HepG2 (cell line): ENCODE results near the gene ADARB1. TPM values are rescaled to one million over a fixed set of nuclear protein-coding genes. Genes with fewer than 3 reads are reported as not detected.

Experiments used
- ATAC-seq: fragments of 200-7000 bp; cut with Tn5 transposase; 3 replicates; pipeline ENCODE4 v1.9.1; 2020; ENCODE audit warnings: mild to moderate bottlenecking, moderate library complexity
- BruUV-seq: library from RNA; stranded (reverse); fragments of 400-500 nt; replicated peaks from 2 replicates; lab custom pipeline; 2021; lab: Mats Ljungman, UMichigan
- CTCF ChIA-PET: fragments of 300-600 bp; formaldehyde crosslinking; extraction: SDS; loops from one replicate; lab custom pipeline; 2021; ENCODE audit warnings: low total read pairs, inconsistent platforms, low intra/inter-chr PET ratio; lab: Yijun Ruan, JAX
- POLR2A ChIA-PET: fragments of 350-600 bp; sonication (Branson Sonifier 250); formaldehyde crosslinking; loops from one replicate; lab custom pipeline; 2020; ENCODE audit warnings: antibody characterized with exemption, inconsistent platforms; lab: Yijun Ruan, JAX
- DNase-seq: peaks from one replicate; pipeline ENCODE4 v3.0.0-alpha.2; 2015; ENCODE audit warnings: low spot score
- FAIRE-seq: peaks from 3 replicates; lab custom pipeline; 2011; peaks lifted over from hg19 to GRCh38; lab: Jason Lieb, UNC
- H2AFZ ChIP-seq: one replicate; pipeline ENCODE4 v1.6.1; 2011; ENCODE audit warnings: low read length, inconsistent platforms
- H3K27ac ChIP-seq: fragments of 300-600 bp; 3 replicates; pipeline ENCODE4 v1.8.0; 2011; ENCODE audit warnings: mixed run types, mild to moderate bottlenecking, mixed read lengths, low read length, inconsistent platforms; ENCODE audit not compliant: insufficient read depth; ENCODE audit errors: extremely low read length
- H3K27me3 ChIP-seq, 2 experiments: fragments of 200-600 bp in 1 of 2; 2 replicates in 1 of 2; 3 replicates in 1 of 2; pipeline versions ENCODE4 v1.6.0 to v1.8.0; 2011; ENCODE audit warnings: low read length in 2 of 2, mild to moderate bottlenecking in 2 of 2, moderate library complexity in 2 of 2, inconsistent platforms in 1 of 2; ENCODE audit not compliant: insufficient read depth in 2 of 2, control insufficient read depth in 1 of 2
- H3K36me3 ChIP-seq, 2 experiments: fragments of 200-600 bp in 1 of 2; replicated peaks in 1 of 2; 2 replicates in 1 of 2; 3 replicates in 1 of 2; pipeline versions ENCODE4 v1.5.1 to v1.8.0; 2011; ENCODE audit warnings: low read length in 2 of 2, inconsistent platforms in 1 of 2; ENCODE audit not compliant: insufficient read depth in 2 of 2, control insufficient read depth in 1 of 2
- H3K4me1 ChIP-seq: 2 replicates; pipeline ENCODE4 v1.5.1; 2012; ENCODE audit warnings: low read length, inconsistent platforms; ENCODE audit not compliant: insufficient read depth
- H3K4me2 ChIP-seq: 2 replicates; pipeline ENCODE4 v1.6.0; 2011; ENCODE audit warnings: low read depth, low read length, inconsistent platforms
- H3K4me3 ChIP-seq, 3 experiments: fragments of 200-600 bp in 1 of 3; sonication (generic), shearing (Covaris generic) in 1 of 3; replicated peaks in 1 of 3; 2 replicates each; pipeline ENCODE4 v1.5.1; 2011 to 2016; ENCODE audit warnings: low read length in 3 of 3, inconsistent platforms in 2 of 3, low read depth in 2 of 3, mild to moderate bottlenecking in 2 of 3, control low read depth in 1 of 3, mixed read lengths in 1 of 3; ENCODE audit not compliant: insufficient read depth in 1 of 3
- H3K79me2 ChIP-seq: one replicate; pipeline ENCODE4 v1.6.1; 2011; ENCODE audit warnings: low read length, inconsistent platforms; ENCODE audit not compliant: insufficient read depth
- H3K9ac ChIP-seq: 2 replicates; pipeline ENCODE4 v1.6.0; 2011; ENCODE audit warnings: mild to moderate bottlenecking, low read depth, low read length, inconsistent platforms; ENCODE audit not compliant: insufficient read depth
- H3K9me3 ChIP-seq: 2 replicates; pipeline ENCODE4 v1.5.1; 2012; ENCODE audit warnings: mild to moderate bottlenecking, low read length
- H4K20me1 ChIP-seq: 2 replicates; pipeline ENCODE4 v1.6.0; 2011; ENCODE audit warnings: inconsistent platforms, mild to moderate bottlenecking, low read length, moderate library complexity; ENCODE audit not compliant: insufficient read depth
- FLYWCH1 ChIP-seq: sonication (generic); formaldehyde crosslinking; IDR thresholded peaks from 2 replicates; pipeline ENCODE4 v1.8.1; 2023; ENCODE audit warnings: mild to moderate bottlenecking, missing genetic modification reagents
- KAT7 ChIP-seq: IDR thresholded peaks from 2 replicates; pipeline ENCODE4 v1.6.1; 2018; ENCODE audit warnings: borderline replicate concordance, missing compliant biosample characterization
- KLF6 ChIP-seq: IDR thresholded peaks from 2 replicates; pipeline ENCODE4 v1.8.0; 2016; ENCODE audit warnings: missing biosample characterization, missing genetic modification reagents
- NCOA2 ChIP-seq: sonication (generic); formaldehyde crosslinking; IDR thresholded peaks from 2 replicates; pipeline ENCODE4 v1.8.0; 2022; ENCODE audit warnings: inconsistent platforms
- PHF21A ChIP-seq: sonication (generic); formaldehyde crosslinking; IDR thresholded peaks from 2 replicates; pipeline ENCODE4 v1.5.0; 2020; ENCODE audit warnings: mild to moderate bottlenecking, missing genetic modification reagents
- TAF1 ChIP-seq: sonication (generic); formaldehyde crosslinking; IDR thresholded peaks from 2 replicates; pipeline ENCODE4 v1.4.0; 2020; ENCODE audit warnings: missing genetic modification reagents
- ZNF138 ChIP-seq: sonication (generic); formaldehyde crosslinking; IDR thresholded peaks from 2 replicates; pipeline ENCODE4 v1.5.0; 2020; ENCODE audit warnings: mild to moderate bottlenecking, low read depth, missing genetic modification reagents
- ZNF326 ChIP-seq: sonication (generic); formaldehyde crosslinking; IDR thresholded peaks from 2 replicates; pipeline ENCODE4 v1.4.0; 2020; ENCODE audit warnings: missing genetic modification reagents, borderline replicate concordance
- ZNF616 ChIP-seq: sonication (generic); formaldehyde crosslinking; IDR thresholded peaks from 2 replicates; pipeline ENCODE4 v1.5.0; 2020; ENCODE audit warnings: low read depth, mild to moderate bottlenecking, missing genetic modification reagents
- ZNF761 ChIP-seq: sonication (generic); formaldehyde crosslinking; conservative IDR thresholded peaks from 2 replicates; pipeline ENCODE4 v1.4.0; 2020; ENCODE audit warnings: mild to moderate bottlenecking, missing genetic modification reagents
- WGBS: methylation state at CpG from one replicate; pipeline ENCODE4 v1.1.6; 2017; ENCODE audit warnings: low lambda C conversion rate; 5-methylcytosine and 5-hydroxymethylcytosine counted together
- in situ Hi-C: cut with HindIII; loops from 2 replicates; pipeline ENCODE4 v1.10.0; 2017; ENCODE audit warnings: low pct_unique_long_range_greater_than_20kb; ENCODE audit not compliant: extremely low pct_ligation_motif_present
- intact Hi-C: fragments of 100-400 bp; cut with micrococcal nuclease; formaldehyde crosslinking; loops from one replicate; pipeline ENCODE4 v1.10.0; 2022; ENCODE audit not compliant: unreplicated experiment
- polyA plus RNA-seq, 8 experiments: library from polyadenylated mRNA; depleted of rRNA in 3 of 8; stranded (reverse) in 7 of 8; unstranded in 1 of 8; fragments of >200 nt; fragmentation: Illumina TruSeq in 4 of 8; extraction: Trizol in 4 of 8; gene quantifications; 2 replicates each; pipeline versions ENCODE4 v1.2.1 to v1.2.3, GENCODE V29; 2011 to 2016; ENCODE audit warnings: low read depth in 4 of 8, missing spikeins in 1 of 8, mixed read lengths in 1 of 8; ENCODE audit not compliant: insufficient read depth in 1 of 8
- total RNA-seq, 5 experiments: library from RNA; depleted of rRNA; stranded (reverse); fragments of >200 nt; fragmentation: Illumina TruSeq; extraction: Trizol; gene quantifications; 2 replicates each; pipeline ENCODE4 v1.2.3, GENCODE V29; 2016; ENCODE audit warnings: low read depth in 1 of 5
- TF ChIP-seq, protein P1 (sequence below): sonication (generic); formaldehyde crosslinking; IDR thresholded peaks from 2 replicates; pipeline ENCODE4 v1.8.1; 2023; ENCODE audit warnings: mild to moderate bottlenecking, inconsistent platforms, moderate library complexity, missing genetic modification reagents, borderline replicate concordance
- TF ChIP-seq, protein P2 (sequence below): IDR thresholded peaks from 2 replicates; pipeline ENCODE4 v1.6.1; 2012; ENCODE audit warnings: inconsistent platforms
- TF ChIP-seq, protein P3 (sequence below): sonication (generic); formaldehyde crosslinking; IDR thresholded peaks from 2 replicates; pipeline ENCODE4 v1.8.1; 2023; ENCODE audit warnings: missing genetic modification reagents, inconsistent platforms, borderline replicate concordance
- TF ChIP-seq, protein P4 (sequence below): sonication (generic); formaldehyde crosslinking; IDR thresholded peaks from 2 replicates; pipeline ENCODE4 v1.4.0; 2020; ENCODE audit warnings: missing genetic modification reagents
- TF ChIP-seq, protein P5 (sequence below): sonication (generic); formaldehyde crosslinking; IDR thresholded peaks from 2 replicates; pipeline ENCODE4 v1.5.0; 2020; ENCODE audit warnings: missing genetic modification reagents, mild to moderate bottlenecking, borderline replicate concordance

Gene ADARB1
- total and polyA plus RNA-seq, 2 of the 13 experiments (the other 11 are each of a cell fraction or from before 2014, with no cell fraction given), result 6.6 to 10.0 TPM

DNA sequence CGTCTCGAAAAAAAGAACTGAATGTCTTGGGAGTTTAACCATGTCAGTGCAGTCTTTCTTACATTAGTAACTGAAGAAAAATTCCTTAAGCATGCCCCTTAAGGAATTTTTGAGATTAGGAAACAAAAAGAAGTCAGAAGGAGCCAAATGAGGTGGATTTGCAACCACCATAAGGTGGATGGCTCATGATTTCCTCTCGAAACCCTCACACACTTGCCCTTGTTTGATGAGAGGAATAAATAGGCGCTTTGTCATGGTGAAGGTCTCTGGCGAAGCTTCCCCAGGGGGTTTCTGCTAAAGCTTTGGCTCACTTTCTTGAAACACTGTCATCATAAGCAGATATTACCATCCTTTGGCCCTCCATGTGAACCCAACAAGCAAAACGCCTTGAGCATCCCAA is 145.1 kb downstream of the ADARB1 start:
- intact Hi-C loops (no loop called here), in situ Hi-C loops (no loop called here)
- ChIA-PET POLR2A (no interaction called here), CTCF (no interaction called here)
- Histone ChIP-seq H3K4me1 (no peaks in the 10 kb centered on the region), H3K36me3 (peaks cover 4 to 5% of the 10 kb centered on the region in 2 experiments; a peak in 3 of 5 replicates), H2AFZ (no peak overlapping the region), H3K4me3 (no peak overlapping the region), H4K20me1 (no peaks in the 10 kb centered on the region), H3K9ac (no peak overlapping the region), H3K27me3 (no peaks in the 10 kb centered on the region), H3K9me3 (no peaks in the 10 kb centered on the region), H3K4me2 (no peak overlapping the region), H3K79me2 (no peaks in the 10 kb centered on the region), H3K27ac (no peak overlapping the region)
- FAIRE-seq, result no peak
- no peak for ATAC-seq
- 98% methylated on average over 6 of the region's 6 CpGs for WGBS
- BruUV-seq, result no TSS peak
- no peak for DNase-seq
- TF ChIP-seq FLYWCH1 (CRISPR knock-in tag) (no peak), TAF1 (no peak), KAT7 (CRISPR knock-in tag) (no peak), PHF21A (no peak), ZNF326 (CRISPR knock-in tag) (no peak), ZNF761 (CRISPR knock-in tag) (no peak), ZNF616 (no peak), ZNF138 (CRISPR knock-in tag) (no peak), NCOA2 (CRISPR knock-in tag) (no peak), KLF6 (CRISPR knock-in tag) (no peak)
- TF ChIP-seq, protein P1, sequence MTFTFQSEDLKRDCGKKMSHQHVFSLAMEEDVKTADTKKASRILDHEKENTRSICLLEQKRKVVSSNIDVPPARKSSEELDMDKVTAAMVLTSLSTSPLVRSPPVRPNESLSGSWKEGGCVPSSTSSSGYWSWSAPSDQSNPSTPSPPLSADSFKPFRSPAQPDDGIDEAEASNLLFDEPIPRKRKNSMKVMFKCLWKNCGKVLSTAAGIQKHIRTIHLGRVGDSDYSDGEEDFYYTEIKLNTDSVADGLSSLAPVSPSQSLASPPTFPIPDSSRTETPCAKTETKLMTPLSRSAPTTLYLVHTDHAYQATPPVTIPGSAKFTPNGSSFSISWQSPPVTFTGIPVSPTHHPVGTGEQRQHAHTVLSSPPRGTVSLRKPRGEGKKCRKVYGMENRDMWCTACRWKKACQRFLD (CRISPR knock-in tag), result no peak
- TF ChIP-seq, protein P2, sequence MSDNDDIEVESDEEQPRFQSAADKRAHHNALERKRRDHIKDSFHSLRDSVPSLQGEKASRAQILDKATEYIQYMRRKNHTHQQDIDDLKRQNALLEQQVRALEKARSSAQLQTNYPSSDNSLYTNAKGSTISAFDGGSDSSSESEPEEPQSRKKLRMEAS, result no peak
- TF ChIP-seq, protein P3, sequence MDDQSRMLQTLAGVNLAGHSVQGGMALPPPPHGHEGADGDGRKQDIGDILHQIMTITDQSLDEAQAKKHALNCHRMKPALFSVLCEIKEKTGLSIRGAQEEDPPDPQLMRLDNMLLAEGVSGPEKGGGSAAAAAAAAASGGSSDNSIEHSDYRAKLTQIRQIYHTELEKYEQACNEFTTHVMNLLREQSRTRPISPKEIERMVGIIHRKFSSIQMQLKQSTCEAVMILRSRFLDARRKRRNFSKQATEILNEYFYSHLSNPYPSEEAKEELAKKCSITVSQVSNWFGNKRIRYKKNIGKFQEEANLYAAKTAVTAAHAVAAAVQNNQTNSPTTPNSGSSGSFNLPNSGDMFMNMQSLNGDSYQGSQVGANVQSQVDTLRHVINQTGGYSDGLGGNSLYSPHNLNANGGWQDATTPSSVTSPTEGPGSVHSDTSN (CRISPR knock-in tag), result no peak
- TF ChIP-seq, protein P4, sequence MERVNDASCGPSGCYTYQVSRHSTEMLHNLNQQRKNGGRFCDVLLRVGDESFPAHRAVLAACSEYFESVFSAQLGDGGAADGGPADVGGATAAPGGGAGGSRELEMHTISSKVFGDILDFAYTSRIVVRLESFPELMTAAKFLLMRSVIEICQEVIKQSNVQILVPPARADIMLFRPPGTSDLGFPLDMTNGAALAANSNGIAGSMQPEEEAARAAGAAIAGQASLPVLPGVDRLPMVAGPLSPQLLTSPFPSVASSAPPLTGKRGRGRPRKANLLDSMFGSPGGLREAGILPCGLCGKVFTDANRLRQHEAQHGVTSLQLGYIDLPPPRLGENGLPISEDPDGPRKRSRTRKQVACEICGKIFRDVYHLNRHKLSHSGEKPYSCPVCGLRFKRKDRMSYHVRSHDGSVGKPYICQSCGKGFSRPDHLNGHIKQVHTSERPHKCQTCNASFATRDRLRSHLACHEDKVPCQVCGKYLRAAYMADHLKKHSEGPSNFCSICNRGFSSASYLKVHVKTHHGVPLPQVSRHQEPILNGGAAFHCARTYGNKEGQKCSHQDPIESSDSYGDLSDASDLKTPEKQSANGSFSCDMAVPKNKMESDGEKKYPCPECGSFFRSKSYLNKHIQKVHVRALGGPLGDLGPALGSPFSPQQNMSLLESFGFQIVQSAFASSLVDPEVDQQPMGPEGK (CRISPR knock-in tag), result no peak
- TF ChIP-seq, protein P5, sequence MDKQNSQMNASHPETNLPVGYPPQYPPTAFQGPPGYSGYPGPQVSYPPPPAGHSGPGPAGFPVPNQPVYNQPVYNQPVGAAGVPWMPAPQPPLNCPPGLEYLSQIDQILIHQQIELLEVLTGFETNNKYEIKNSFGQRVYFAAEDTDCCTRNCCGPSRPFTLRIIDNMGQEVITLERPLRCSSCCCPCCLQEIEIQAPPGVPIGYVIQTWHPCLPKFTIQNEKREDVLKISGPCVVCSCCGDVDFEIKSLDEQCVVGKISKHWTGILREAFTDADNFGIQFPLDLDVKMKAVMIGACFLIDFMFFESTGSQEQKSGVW, result no peak
